H1 (cell line): ENCODE data around the gene GDF9.

ENCODE experiments used
- CEBPB ChIP-seq: IDR thresholded peaks from 2 replicates; pipeline ENCODE4 v1.6.1; 2012; ENCODE audit warnings: low read depth, low read length
- EP300 ChIP-seq, 2 experiments: IDR thresholded peaks; 1 replicate in 1 of 2; 2 replicates in 1 of 2; pipeline ENCODE4 v1.6.1; 2011 to 2012; ENCODE audit warnings: low read depth in 2 of 2, low read length in 2 of 2, mild to moderate bottlenecking in 2 of 2, borderline replicate concordance in 1 of 2, inconsistent platforms in 1 of 2, moderate library complexity in 1 of 2
- GABPA ChIP-seq: IDR thresholded peaks from 2 replicates; pipeline ENCODE4 v1.6.1; 2011; ENCODE audit warnings: mild to moderate bottlenecking, low read length, moderate library complexity, borderline replicate concordance; ENCODE audit not compliant: insufficient read depth
- JUND ChIP-seq: IDR thresholded peaks from 2 replicates; pipeline ENCODE4 v1.6.1; 2011; ENCODE audit warnings: mild to moderate bottlenecking, improper control_type of control experiment, low read length
- MAFK ChIP-seq: IDR thresholded peaks from 2 replicates; pipeline ENCODE4 v1.6.1; 2012; ENCODE audit warnings: low read depth, mild to moderate bottlenecking, improper control_type of control experiment, low read length
- POLR2A ChIP-seq, 2 experiments: IDR thresholded peaks; 1 replicate in 1 of 2; 2 replicates in 1 of 2; pipeline ENCODE4 v1.6.1; 2011; ENCODE audit warnings: low read depth in 2 of 2, low read length in 2 of 2, mild to moderate bottlenecking in 2 of 2; ENCODE audit errors: control extremely low read depth in 1 of 2
- POLR2AphosphoS5 ChIP-seq: IDR thresholded peaks from 2 replicates; pipeline ENCODE4 v1.6.1; 2011; ENCODE audit warnings: low read depth, low read length
- RFX5 ChIP-seq: IDR thresholded peaks from 2 replicates; pipeline ENCODE4 v1.6.1; 2011; ENCODE audit warnings: low read depth, low read length, improper control_type of control experiment, borderline replicate concordance
- SP1 ChIP-seq: IDR thresholded peaks from 2 replicates; pipeline ENCODE4 v1.6.1; 2011; ENCODE audit warnings: low read depth, low read length
- YY1 ChIP-seq: IDR thresholded peaks from 2 replicates; pipeline ENCODE4 v1.6.1; 2011; ENCODE audit warnings: low read depth, mild to moderate bottlenecking, low read length
- TF ChIP-seq, protein P1 (sequence below): IDR thresholded peaks from 2 replicates; pipeline ENCODE4 v1.6.1; 2011; ENCODE audit warnings: low read length, improper control_type of control experiment
- TF ChIP-seq, protein P2 (sequence below), 3 experiments: IDR thresholded peaks; 1 replicate in 2 of 3; 2 replicates in 1 of 3; pipeline versions ENCODE4 v1.5.1 to v1.6.1; 2011; ENCODE audit warnings: low read length in 3 of 3, mild to moderate bottlenecking in 3 of 3, inconsistent platforms in 2 of 3, low read depth in 1 of 3, moderate library complexity in 1 of 3; ENCODE audit not compliant: insufficient read depth in 1 of 3; ENCODE audit errors: control extremely low read depth in 1 of 3

DNA sequence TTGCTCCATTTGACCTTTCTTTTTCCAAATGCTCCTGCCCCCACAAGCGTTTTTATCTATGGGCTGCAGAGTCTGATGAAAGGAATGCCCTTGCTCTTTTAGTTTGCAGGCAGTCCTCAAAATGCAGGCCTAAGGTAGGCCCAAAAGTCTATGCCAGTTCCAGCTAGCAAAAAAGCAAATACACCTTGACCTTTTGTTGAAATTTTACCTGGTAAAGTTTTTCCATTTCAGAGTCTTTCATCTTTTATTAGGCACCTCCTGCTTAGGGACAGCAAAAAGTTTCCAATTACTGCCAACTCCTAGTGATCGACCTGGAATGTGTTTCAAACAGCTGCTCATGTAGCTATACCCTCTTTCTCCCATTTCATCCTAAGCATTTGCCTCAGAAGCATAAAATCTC, 4.5 kb upstream of the GDF9 start:
- TF ChIP-seq, protein P1, sequence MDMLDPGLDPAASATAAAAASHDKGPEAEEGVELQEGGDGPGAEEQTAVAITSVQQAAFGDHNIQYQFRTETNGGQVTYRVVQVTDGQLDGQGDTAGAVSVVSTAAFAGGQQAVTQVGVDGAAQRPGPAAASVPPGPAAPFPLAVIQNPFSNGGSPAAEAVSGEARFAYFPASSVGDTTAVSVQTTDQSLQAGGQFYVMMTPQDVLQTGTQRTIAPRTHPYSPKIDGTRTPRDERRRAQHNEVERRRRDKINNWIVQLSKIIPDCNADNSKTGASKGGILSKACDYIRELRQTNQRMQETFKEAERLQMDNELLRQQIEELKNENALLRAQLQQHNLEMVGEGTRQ, result no peak
- TF ChIP-seq, protein P2, sequence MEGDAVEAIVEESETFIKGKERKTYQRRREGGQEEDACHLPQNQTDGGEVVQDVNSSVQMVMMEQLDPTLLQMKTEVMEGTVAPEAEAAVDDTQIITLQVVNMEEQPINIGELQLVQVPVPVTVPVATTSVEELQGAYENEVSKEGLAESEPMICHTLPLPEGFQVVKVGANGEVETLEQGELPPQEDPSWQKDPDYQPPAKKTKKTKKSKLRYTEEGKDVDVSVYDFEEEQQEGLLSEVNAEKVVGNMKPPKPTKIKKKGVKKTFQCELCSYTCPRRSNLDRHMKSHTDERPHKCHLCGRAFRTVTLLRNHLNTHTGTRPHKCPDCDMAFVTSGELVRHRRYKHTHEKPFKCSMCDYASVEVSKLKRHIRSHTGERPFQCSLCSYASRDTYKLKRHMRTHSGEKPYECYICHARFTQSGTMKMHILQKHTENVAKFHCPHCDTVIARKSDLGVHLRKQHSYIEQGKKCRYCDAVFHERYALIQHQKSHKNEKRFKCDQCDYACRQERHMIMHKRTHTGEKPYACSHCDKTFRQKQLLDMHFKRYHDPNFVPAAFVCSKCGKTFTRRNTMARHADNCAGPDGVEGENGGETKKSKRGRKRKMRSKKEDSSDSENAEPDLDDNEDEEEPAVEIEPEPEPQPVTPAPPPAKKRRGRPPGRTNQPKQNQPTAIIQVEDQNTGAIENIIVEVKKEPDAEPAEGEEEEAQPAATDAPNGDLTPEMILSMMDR (IDR thresholded peaks at IDR 0.05; ENCODE audit: control extremely low read depth in 1 of 3, insufficient read depth in 1 of 3, low read depth in 1 of 3, low read length in 3 of 3), result no peak
- TF ChIP-seq YY1 (no peak), JUND (no peak), POLR2A (IDR thresholded peaks at IDR 0.05; ENCODE audit: control extremely low read depth in 1 of 2, low read depth in 2 of 2, low read length in 2 of 2) (no peak), CEBPB (no peak), POLR2AphosphoS5 (no peak), RFX5 (no peak), EP300 (IDR thresholded peaks at IDR 0.05; ENCODE audit: borderline replicate concordance in 1 of 2, low read depth in 2 of 2, low read length in 2 of 2) (no peak), MAFK (no peak), GABPA (no peak), SP1 (no peak)
